H9 (cell line): ENCODE measurements around the gene OSBPL9. TPM values are rescaled to one million over a fixed set of nuclear protein-coding genes. Genes with fewer than 3 reads are reported as not detected.

Experiments
- DNase-seq: peaks from one replicate; pipeline ENCODE4 v3.0.0-alpha.2; 2017
- H2AFZ ChIP-seq: one replicate; pipeline ENCODE4 v1.6.1; 2013; ENCODE audit warnings: mild to moderate bottlenecking, low read length, control low read depth, moderate library complexity
- H2AK5ac ChIP-seq: 2 replicates; pipeline ENCODE4 v1.6.1; 2013; ENCODE audit warnings: low read length, control low read depth, mixed read lengths; ENCODE audit not compliant: insufficient read length
- H2BK120ac ChIP-seq: one replicate; pipeline ENCODE4 v1.6.1; 2013; ENCODE audit warnings: low read depth, mild to moderate bottlenecking, low read length, control low read depth, inconsistent platforms; ENCODE audit not compliant: poor library complexity, severe bottlenecking
- H2BK12ac ChIP-seq: 2 replicates; pipeline ENCODE4 v1.6.1; 2013; ENCODE audit warnings: low read length, control low read depth, mixed read lengths, low read depth; ENCODE audit not compliant: insufficient read length
- H2BK15ac ChIP-seq: 2 replicates; pipeline ENCODE4 v1.6.1; 2013; ENCODE audit warnings: low read depth, low read length, control low read depth
- H2BK20ac ChIP-seq: one replicate; pipeline ENCODE4 v1.6.1; 2013; ENCODE audit warnings: low read depth, mild to moderate bottlenecking, low read length, control low read depth, inconsistent platforms; ENCODE audit not compliant: poor library complexity, severe bottlenecking
- H2BK5ac ChIP-seq: 2 replicates; pipeline ENCODE4 v1.6.1; 2013; ENCODE audit warnings: low read length, control low read depth, mixed read lengths; ENCODE audit not compliant: insufficient read length
- H3K14ac ChIP-seq: 2 replicates; pipeline ENCODE4 v1.6.1; 2013; ENCODE audit warnings: low read length, control low read depth; ENCODE audit not compliant: insufficient read depth
- H3K18ac ChIP-seq: 2 replicates; pipeline ENCODE4 v1.6.1; 2013; ENCODE audit warnings: low read depth, mild to moderate bottlenecking, mixed read lengths, low read length, control low read depth; ENCODE audit not compliant: insufficient read length
- H3K23ac ChIP-seq: 2 replicates; pipeline ENCODE4 v1.6.1; 2013; ENCODE audit warnings: low read length, control low read depth, mixed read lengths, low read depth; ENCODE audit not compliant: insufficient read length
- H3K23me2 ChIP-seq: 2 replicates; pipeline ENCODE4 v1.6.1; 2013; ENCODE audit warnings: low read depth, mild to moderate bottlenecking, mixed read lengths, low read length, control low read depth; ENCODE audit not compliant: insufficient read length, poor library complexity, severe bottlenecking
- H3K27ac ChIP-seq: 2 replicates; pipeline ENCODE4 v1.5.1; 2013; ENCODE audit warnings: low read length, control low read depth, mixed read lengths, low read depth; ENCODE audit not compliant: insufficient read length
- H3K27me3 ChIP-seq: 2 replicates; pipeline ENCODE4 v1.6.1; 2013; ENCODE audit warnings: low read length, control low read depth, inconsistent platforms; ENCODE audit not compliant: insufficient read depth
- H3K4ac ChIP-seq: 2 replicates; pipeline ENCODE4 v1.6.1; 2013; ENCODE audit warnings: low read depth, mild to moderate bottlenecking, control low read depth, inconsistent platforms, low read length, moderate library complexity
- H3K4me1 ChIP-seq: 2 replicates; pipeline ENCODE4 v1.6.1; 2013; ENCODE audit warnings: low read length, control low read depth, inconsistent platforms; ENCODE audit not compliant: insufficient read depth
- H3K4me2 ChIP-seq: 2 replicates; pipeline ENCODE4 v1.6.1; 2013; ENCODE audit warnings: low read length, control low read depth, mixed read lengths; ENCODE audit not compliant: insufficient read length, insufficient read depth
- H3K56ac ChIP-seq: 2 replicates; pipeline ENCODE4 v1.6.1; 2013; ENCODE audit warnings: low read depth, mild to moderate bottlenecking, mixed read lengths, low read length, control low read depth; ENCODE audit not compliant: insufficient read length
- H3K79me1 ChIP-seq: 2 replicates; pipeline ENCODE4 v1.6.1; 2013; ENCODE audit warnings: low read depth, mild to moderate bottlenecking, moderate library complexity, low read length, control low read depth, inconsistent platforms; ENCODE audit not compliant: insufficient read depth, poor library complexity, severe bottlenecking
- H3K79me2 ChIP-seq: 2 replicates; pipeline ENCODE4 v1.6.1; 2013; ENCODE audit warnings: low read length, control low read depth, inconsistent platforms; ENCODE audit not compliant: insufficient read depth
- H3K9ac ChIP-seq: 2 replicates; pipeline ENCODE4 v1.6.1; 2013; ENCODE audit warnings: low read length, control low read depth, mixed read lengths; ENCODE audit not compliant: insufficient read length; ENCODE audit errors: extremely low read depth
- H3K9me3 ChIP-seq: one replicate; pipeline ENCODE4 v1.6.1; 2013; ENCODE audit warnings: low read depth, low read length, inconsistent platforms; ENCODE audit not compliant: control insufficient read depth
- H3T11ph ChIP-seq: one replicate; pipeline ENCODE4 v1.6.1; 2013; ENCODE audit warnings: mild to moderate bottlenecking, low read length, control low read depth, inconsistent platforms
- H4K20me1 ChIP-seq: one replicate; pipeline ENCODE4 v1.6.1; 2013; ENCODE audit not compliant: control insufficient read depth, insufficient read length, insufficient read depth
- H4K5ac ChIP-seq: 2 replicates; pipeline ENCODE4 v1.6.1; 2013; ENCODE audit warnings: low read depth, mild to moderate bottlenecking, mixed read lengths, low read length, control low read depth; ENCODE audit not compliant: insufficient read length
- H4K8ac ChIP-seq: replicated peaks from 2 replicates; pipeline ENCODE4 v1.6.1; 2013; ENCODE audit warnings: low read length, control low read depth, mixed read lengths, low read depth; ENCODE audit not compliant: insufficient read length
- H4K91ac ChIP-seq: 2 replicates; pipeline ENCODE4 v1.6.1; 2013; ENCODE audit warnings: low read depth, mild to moderate bottlenecking, moderate library complexity, mixed read lengths, low read length, control low read depth; ENCODE audit not compliant: insufficient read length
- H3K27ac Mint-ChIP-seq, 3 experiments: 2 replicates in 2 of 3; 3 replicates in 1 of 3; pipeline ENCODE4 v1.8.0; 2020 to 2021; ENCODE audit warnings: mixed read lengths in 3 of 3, mild to moderate bottlenecking in 1 of 3, moderate library complexity in 1 of 3
- H3K27me3 Mint-ChIP-seq: 2 replicates; pipeline ENCODE4 v1.8.0; 2021; ENCODE audit warnings: low read depth, mild to moderate bottlenecking, moderate library complexity, mixed read lengths
- H3K36me3 Mint-ChIP-seq, 3 experiments: 2 replicates in 2 of 3; 3 replicates in 1 of 3; pipeline ENCODE4 v1.8.0; 2020 to 2021; ENCODE audit warnings: low read depth in 3 of 3, mixed read lengths in 3 of 3; ENCODE audit not compliant: insufficient read depth in 1 of 3
- H3K4me1 Mint-ChIP-seq, 2 experiments: 2 replicates each; pipeline ENCODE4 v1.8.0; 2020; ENCODE audit warnings: mixed read lengths in 2 of 2
- H3K4me3 Mint-ChIP-seq, 2 experiments: 2 replicates in 1 of 2; 3 replicates in 1 of 2; pipeline ENCODE4 v1.8.0; 2020 to 2021; ENCODE audit warnings: mild to moderate bottlenecking in 2 of 2, mixed read lengths in 2 of 2, moderate library complexity in 1 of 2
- H3K9me3 Mint-ChIP-seq, 2 experiments: 2 replicates in 1 of 2; 3 replicates in 1 of 2; pipeline ENCODE4 v1.8.0; 2020; ENCODE audit warnings: mild to moderate bottlenecking in 2 of 2, mixed read lengths in 2 of 2, moderate library complexity in 1 of 2
- WGBS: extraction: QIAGEN DNeasy Blood & Tissue Kit; methylation state at CpG from one replicate; pipeline ENCODE4 v1.1.7; 2013; ENCODE audit warnings: missing lambda C conversion rate, low lambda C conversion rate, mixed read lengths; ENCODE audit not compliant: insufficient read length; ENCODE audit errors: extremely low coverage; 5-methylcytosine and 5-hydroxymethylcytosine counted together
- total RNA-seq: library from RNA; stranded (reverse); gene quantifications from 2 replicates; pipeline ENCODE4 v1.2.1, GENCODE V29; 2021
- TF ChIP-seq, protein P1 (sequence below): fragments of 200-600 bp; sonication (generic); conservative IDR thresholded peaks from 3 replicates; pipeline ENCODE4 v1.8.0; 2021; ENCODE audit warnings: antibody characterized with exemption, mild to moderate bottlenecking

The OSBPL9 gene
- total RNA-seq, 1 experiment from 2014 or later: 76.7 TPM

DNA sequence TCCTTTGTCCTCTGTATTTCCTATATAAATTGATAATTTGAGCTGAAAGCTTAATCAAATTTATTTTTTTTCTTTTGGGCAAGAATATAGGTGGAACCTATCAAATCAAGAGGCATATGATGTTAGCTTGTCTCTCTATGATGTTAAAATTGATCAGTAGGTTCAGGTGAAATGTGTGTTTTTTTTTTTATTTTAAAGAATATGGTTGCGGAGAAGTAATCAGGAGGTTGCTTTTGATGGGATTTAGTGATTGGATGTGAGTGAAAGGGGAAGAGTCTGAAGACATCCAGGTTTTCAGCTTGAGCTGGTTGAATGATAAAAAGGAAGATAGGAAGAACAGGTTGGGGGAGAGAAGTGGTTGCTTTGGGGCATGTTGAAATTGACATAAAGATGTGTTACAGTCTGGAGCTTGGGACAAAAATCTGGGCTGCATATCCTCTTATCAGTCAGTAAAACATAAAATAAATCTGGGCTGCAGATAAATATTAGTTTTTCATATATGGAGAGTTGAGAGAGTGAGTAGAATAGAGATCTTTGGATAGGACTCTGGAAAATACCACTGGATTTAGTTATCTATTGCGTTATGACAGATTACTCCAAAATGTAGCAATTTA lies 5.1 kb downstream of the OSBPL9 start:
- no peak overlapping the region for H3K23ac ChIP-seq
- H2BK20ac ChIP-seq: no peak overlapping the region
- no peak overlapping the region for H3K56ac ChIP-seq
- H4K20me1 ChIP-seq: no peaks in the 10 kb centered on the region
- H3K9me3 ChIP-seq: no peaks in the 10 kb centered on the region
- no peaks in the 10 kb centered on the region for H3K27me3 Mint-ChIP-seq
- peaks cover 7% of the 10 kb centered on the region for H3K23me2 ChIP-seq
- H2AFZ ChIP-seq: no peak overlapping the region
- no peak overlapping the region for H3K27ac Mint-ChIP-seq
- no peak overlapping the region for H3K4ac ChIP-seq
- H4K5ac ChIP-seq: no peak overlapping the region
- no peak overlapping the region for H2BK12ac ChIP-seq
- H4K8ac ChIP-seq: no peak overlapping the region
- no peaks in the 10 kb centered on the region for H3K36me3 Mint-ChIP-seq
- no peak overlapping the region for H2BK120ac ChIP-seq
- DNase-seq: no peak
- H2AK5ac ChIP-seq: no peak overlapping the region
- peaks cover 20 to 22% of the 10 kb centered on the region in 2 experiments for H3K4me1 Mint-ChIP-seq
- H4K91ac ChIP-seq: no peak overlapping the region
- no peaks in the 10 kb centered on the region for H3K27me3 ChIP-seq
- H3K4me2 ChIP-seq: no peak overlapping the region
- H3K9me3 Mint-ChIP-seq: no peaks in the 10 kb centered on the region
- no peak overlapping the region for H3K14ac ChIP-seq
- TF ChIP-seq, protein P1, sequence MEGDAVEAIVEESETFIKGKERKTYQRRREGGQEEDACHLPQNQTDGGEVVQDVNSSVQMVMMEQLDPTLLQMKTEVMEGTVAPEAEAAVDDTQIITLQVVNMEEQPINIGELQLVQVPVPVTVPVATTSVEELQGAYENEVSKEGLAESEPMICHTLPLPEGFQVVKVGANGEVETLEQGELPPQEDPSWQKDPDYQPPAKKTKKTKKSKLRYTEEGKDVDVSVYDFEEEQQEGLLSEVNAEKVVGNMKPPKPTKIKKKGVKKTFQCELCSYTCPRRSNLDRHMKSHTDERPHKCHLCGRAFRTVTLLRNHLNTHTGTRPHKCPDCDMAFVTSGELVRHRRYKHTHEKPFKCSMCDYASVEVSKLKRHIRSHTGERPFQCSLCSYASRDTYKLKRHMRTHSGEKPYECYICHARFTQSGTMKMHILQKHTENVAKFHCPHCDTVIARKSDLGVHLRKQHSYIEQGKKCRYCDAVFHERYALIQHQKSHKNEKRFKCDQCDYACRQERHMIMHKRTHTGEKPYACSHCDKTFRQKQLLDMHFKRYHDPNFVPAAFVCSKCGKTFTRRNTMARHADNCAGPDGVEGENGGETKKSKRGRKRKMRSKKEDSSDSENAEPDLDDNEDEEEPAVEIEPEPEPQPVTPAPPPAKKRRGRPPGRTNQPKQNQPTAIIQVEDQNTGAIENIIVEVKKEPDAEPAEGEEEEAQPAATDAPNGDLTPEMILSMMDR: no peak
- no peak overlapping the region for H2BK5ac ChIP-seq
- H2BK15ac ChIP-seq: no peak overlapping the region
- H3K18ac ChIP-seq: no peak overlapping the region
- no peaks in the 10 kb centered on the region; the same call in 1 of the 2 replicates for H3K4me1 ChIP-seq
- H3K4me3 Mint-ChIP-seq: no peak overlapping the region
- H3K9ac ChIP-seq: no peak overlapping the region
- no peaks in the 10 kb centered on the region; the same call in 1 of the 2 replicates for H3K79me2 ChIP-seq
- peaks cover 3% of the 10 kb centered on the region for H3K79me1 ChIP-seq
- no peak overlapping the region for H3K27ac ChIP-seq
- 100% methylated on average over 1 of the region's 2 CpGs for WGBS
- H3T11ph ChIP-seq: no peak overlapping the region
